ENCODE data around the gene KEAP1. TPM values are rescaled to one million over a fixed set of nuclear protein-coding genes. Genes with fewer than 3 reads are reported as not detected.

Gene KEAP1
- total and polyA plus RNA-seq, 2 donors (not counting 3 experiments of a cell fraction or from before 2014, with no cell fraction given) = 81.4 to 91.1 TPM

GRCh38 chr19:10478476-10478875, 24.7 kb downstream of the KEAP1 start:
- Histone ChIP-seq H3K79me2 (ENCODE audit: control insufficient read depth, insufficient read depth, low read length) (no peaks in the 10 kb centered on the region), H3K4me3 (replicated peaks in 1 of 3; ENCODE audit: insufficient read depth in 1 of 3, low read depth in 1 of 3, low read length in 3 of 3) (no peak overlapping the region), H3K36me3 (ENCODE audit: control insufficient read depth in 2 of 2, extremely low read depth in 1 of 2, insufficient read depth in 2 of 2, low read length in 2 of 2) (no peaks in the 10 kb centered on the region), H4K20me1 (replicated peaks; ENCODE audit: control insufficient read depth, extremely low read depth, insufficient read depth, low read length) (no peaks in the 10 kb centered on the region), H3K9me3 (replicated peaks; ENCODE audit: control insufficient read depth, insufficient read depth, low read length) (no peaks in the 10 kb centered on the region), H3K4me1 (ENCODE audit: control insufficient read depth, extremely low read depth, insufficient read depth, low read length) (peaks cover 7% of the 10 kb centered on the region), H3K9me1 (replicated peaks; ENCODE audit: control insufficient read depth, extremely low read depth, insufficient read depth, low read length) (no peaks in the 10 kb centered on the region), H3K9ac (replicated peaks; ENCODE audit: extremely low read depth, insufficient read depth, low read length) (no peak overlapping the region), H3K27ac (ENCODE audit: insufficient read depth, low read depth, low read length) (no peak overlapping the region), H3K4me2 (ENCODE audit: insufficient read depth, low read length) (no peak overlapping the region), H2AFZ (ENCODE audit: low read depth, low read length) (no peak overlapping the region), H3K27me3 (ENCODE audit: control insufficient read depth in 2 of 2, insufficient read depth in 2 of 2, low read length in 2 of 2) (no peaks in the 10 kb centered on the region)
- no peak for DNase-seq (ENCODE audit: low read depth, low spot score)
- ChIA-PET POLR2A (interaction anchor here (0.8 kb wide), 1 partner anchor 47 kb away, joined by 4 read pairs; no protein-coding TSS in a partner anchor), CTCF (interaction anchor here (0.9 to 2.3 kb wide), 13 partner anchors 9 to 222 kb away, joined by 3 to 22 read pairs (median 6); partner anchors contain the start of gene CDC37)
- TF ChIP-seq FOS (IDR thresholded peaks at IDR 0.05; ENCODE audit: borderline replicate concordance, insufficient read depth, low read length) (no peak), MAX (IDR thresholded peaks at IDR 0.05; ENCODE audit: insufficient read depth, insufficient read length) (no peak), POLR2AphosphoS5 (IDR thresholded peaks at IDR 0.05; ENCODE audit: insufficient read depth, low read depth, low read length) (no peak), EZH2 (IDR thresholded peaks at IDR 0.05; ENCODE audit: borderline replicate concordance, low read depth, low read length, severe bottlenecking) (no peak), POLR2A (IDR thresholded peaks at IDR 0.05; ENCODE audit: low read depth, low read length) (no peak), CTCF (IDR thresholded peaks at IDR 0.05; ENCODE audit: extremely low read depth in 1 of 2, insufficient read depth in 1 of 2, low read depth in 1 of 2, low read length in 2 of 2) (no peak), GATA2 (IDR thresholded peaks at IDR 0.05; ENCODE audit: insufficient read depth, insufficient read length, low read depth, low read length) (no peak), JUN (IDR thresholded peaks at IDR 0.05; ENCODE audit: borderline replicate concordance, insufficient read depth, insufficient read length, low read depth) (no peak)
- no TSS peak for BruUV-seq (replicated peaks)
- no peak for FAIRE-seq
- dilution Hi-C loops (cut with MboI; ENCODE audit: extremely low pct_ligation_motif_present, low sequenced_read_pairs) = no loop called here
- intact Hi-C loops (cut with micrococcal nuclease) = loop anchor here (2.0 to 10.0 kb wide), 2 partner anchors 74 to 216 kb away; no protein-coding TSS in a partner anchor

All from endothelial cell of umbilical vein (primary cell).